LNCAP (cell line): Measurements from ENCODE around the gene ITLN1.

ENCODE experiments used
- CTCF ChIP-seq: fragments of 450-650 bp; IDR thresholded peaks from 2 replicates; pipeline ENCODE4 v1.5.1; 2017; ENCODE audit warnings: mild to moderate bottlenecking

ITLN1 gene

DNA sequence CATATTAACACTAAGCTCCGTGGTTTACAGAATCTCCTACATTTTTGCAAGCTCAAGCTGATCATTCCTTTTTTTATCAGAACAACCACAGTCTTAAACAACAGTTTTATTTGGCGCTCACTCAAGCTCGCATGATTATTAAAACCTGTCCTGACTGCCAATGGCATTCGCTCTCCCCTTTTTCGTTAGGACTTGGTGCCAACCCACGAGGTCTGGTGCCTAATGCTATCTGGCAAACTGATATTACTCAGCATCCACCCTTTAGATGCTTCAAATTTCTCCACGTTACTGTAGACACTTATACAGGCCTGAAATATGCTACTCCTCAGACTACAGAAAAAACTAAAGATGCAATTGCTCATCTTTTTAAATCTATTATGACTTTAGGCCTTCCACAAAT is 23.0 kb upstream of the ITLN1 start:
- no peak for TF ChIP-seq CTCF

GRCh38 chr1:160905617-160905989 is 20.6 kb upstream of the ITLN1 start:
- no peak for TF ChIP-seq CTCF

GRCh38 chr1:160904783-160905616 is 20.0 kb upstream of the ITLN1 start:
- no peak for TF ChIP-seq CTCF

- TF ChIP-seq CTCF: no peak
Observed at GRCh38 chr1:160901768-160902167, 16.8 kb upstream of the ITLN1 start.

GRCh38 chr1:160891474-160891873 is 6.5 kb upstream of the ITLN1 start:
- no peak for TF ChIP-seq CTCF

- no peak for TF ChIP-seq CTCF
Observed at GRCh38 chr1:160888926-160889325, 3.9 kb upstream of the ITLN1 start.

- no peak for TF ChIP-seq CTCF
Observed at GRCh38 chr1:160887071-160887470, 2.1 kb upstream of the ITLN1 start.

DNA sequence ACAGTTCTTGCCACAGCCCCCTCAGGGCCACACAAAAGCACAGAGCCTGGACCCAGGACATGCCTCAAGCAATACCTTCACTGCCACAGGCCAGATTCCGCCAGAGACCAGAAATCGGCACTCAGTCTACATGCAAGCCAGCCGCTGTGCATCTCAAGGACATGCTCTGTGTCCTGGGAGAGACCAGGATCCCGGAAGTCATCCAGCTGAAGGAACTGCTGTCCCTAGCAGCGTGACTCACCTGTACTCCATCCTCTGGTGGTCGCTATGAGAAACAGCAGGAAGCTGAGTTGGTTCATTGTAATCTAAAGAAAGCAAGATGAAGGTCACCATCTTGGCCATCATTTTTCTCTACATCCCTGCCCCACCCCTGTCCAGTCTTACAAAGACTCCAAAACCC is 401 bp downstream of the ITLN1 start:
- no peak for TF ChIP-seq CTCF
